Frontal cortex (tissue), 4 donors: ENCODE data around the gene C3orf18. TPM values are rescaled to one million over a fixed set of nuclear protein-coding genes. Genes with fewer than 3 reads are reported as not detected.

Source experiments
- DNase-seq, 2 donors: peaks; one replicate each; pipeline ENCODE4 v3.0.0; 2012; ENCODE audit warnings: low spot score in 2 of 2
- FAIRE-seq: peaks from 2 replicates; lab custom pipeline; 2012; peaks lifted over from hg19 to GRCh38; lab: Jason Lieb, UNC
- total RNA-seq: library from RNA; depleted of rRNA; stranded (reverse); fragments of >200 nt; gene quantifications from one replicate; pipeline ENCODE4 v1.2.3, GENCODE V29; 2014
- donor health status: control.
- donor health status: control.
- donor health status: control.

C3orf18 gene
- total RNA-seq, 1 donor from 2014 or later = 12.6 TPM

DNA sequence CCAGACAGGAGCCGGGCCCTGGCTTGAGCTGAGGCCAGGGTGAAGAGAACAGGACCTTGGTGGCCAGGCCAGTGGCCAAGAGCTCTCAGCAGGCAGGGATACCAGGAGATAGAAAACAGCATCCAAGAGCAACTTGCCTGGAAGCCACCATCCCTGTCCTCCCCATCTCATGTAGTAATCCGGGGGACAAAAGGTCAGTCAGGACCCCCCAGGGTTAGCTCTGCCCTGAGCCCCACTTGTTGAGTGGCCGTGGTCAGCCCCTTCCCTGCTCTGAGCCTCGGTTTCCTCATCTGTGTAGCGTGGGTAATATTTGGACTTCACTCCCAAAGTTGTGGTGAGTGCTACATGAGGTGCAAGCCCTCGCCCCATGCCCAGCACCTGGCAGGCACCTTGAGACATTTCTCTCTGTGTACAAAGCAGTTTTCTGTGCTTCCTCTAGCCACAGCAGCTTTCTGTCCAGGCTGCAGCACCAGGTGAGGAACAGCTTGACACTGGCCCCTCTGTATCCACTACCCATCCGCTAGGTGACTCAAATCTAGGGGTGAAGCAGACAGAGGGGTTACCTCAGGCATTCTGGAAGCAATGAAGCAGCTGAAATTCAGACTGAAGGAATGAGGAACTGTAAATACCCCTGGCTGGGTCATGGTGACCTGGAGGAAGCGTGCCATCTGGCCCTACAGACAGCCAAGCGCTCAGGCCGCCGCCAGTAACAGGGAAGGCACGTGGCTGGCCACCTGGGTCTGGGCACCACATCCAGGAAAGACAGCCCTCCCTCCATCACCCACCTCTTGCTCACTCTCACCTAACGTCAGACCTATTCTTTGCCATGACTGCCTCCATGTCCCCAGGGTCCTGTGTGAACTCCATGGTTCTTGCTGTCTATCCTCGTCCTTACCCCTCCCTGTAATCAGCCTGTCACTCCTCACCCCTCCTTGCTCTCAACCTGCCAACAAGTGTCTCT is 37.4 kb upstream of the C3orf18 start:
- no peak for DNase-seq
- no peak for FAIRE-seq

DNA sequence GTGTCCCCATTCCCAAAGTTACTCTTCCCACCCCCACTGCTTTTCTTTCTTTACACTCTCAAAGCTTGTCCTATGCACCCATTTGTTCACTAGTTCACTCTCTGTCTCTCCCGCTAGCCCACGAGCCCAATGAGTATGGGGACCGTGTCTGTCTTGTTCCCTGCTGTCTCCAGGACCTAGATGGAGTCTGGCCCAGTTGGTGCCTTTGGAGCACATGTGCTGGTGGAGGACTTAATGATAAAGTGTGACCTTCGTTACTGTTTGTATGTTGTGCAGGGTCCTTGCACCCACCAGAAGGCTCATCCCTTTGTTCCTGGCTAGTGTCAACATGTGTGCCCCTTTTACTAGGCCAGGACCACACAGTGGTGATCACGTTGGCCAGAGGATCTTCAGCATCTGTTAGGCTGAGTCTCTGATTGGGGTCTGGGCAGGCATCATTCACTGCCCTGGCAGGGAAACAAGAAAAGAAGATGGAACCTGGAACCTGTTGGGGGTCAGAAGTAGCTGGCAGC is 36.6 kb upstream of the C3orf18 start:
- FAIRE-seq (no peak), DNase-seq (no peak)

DNA sequence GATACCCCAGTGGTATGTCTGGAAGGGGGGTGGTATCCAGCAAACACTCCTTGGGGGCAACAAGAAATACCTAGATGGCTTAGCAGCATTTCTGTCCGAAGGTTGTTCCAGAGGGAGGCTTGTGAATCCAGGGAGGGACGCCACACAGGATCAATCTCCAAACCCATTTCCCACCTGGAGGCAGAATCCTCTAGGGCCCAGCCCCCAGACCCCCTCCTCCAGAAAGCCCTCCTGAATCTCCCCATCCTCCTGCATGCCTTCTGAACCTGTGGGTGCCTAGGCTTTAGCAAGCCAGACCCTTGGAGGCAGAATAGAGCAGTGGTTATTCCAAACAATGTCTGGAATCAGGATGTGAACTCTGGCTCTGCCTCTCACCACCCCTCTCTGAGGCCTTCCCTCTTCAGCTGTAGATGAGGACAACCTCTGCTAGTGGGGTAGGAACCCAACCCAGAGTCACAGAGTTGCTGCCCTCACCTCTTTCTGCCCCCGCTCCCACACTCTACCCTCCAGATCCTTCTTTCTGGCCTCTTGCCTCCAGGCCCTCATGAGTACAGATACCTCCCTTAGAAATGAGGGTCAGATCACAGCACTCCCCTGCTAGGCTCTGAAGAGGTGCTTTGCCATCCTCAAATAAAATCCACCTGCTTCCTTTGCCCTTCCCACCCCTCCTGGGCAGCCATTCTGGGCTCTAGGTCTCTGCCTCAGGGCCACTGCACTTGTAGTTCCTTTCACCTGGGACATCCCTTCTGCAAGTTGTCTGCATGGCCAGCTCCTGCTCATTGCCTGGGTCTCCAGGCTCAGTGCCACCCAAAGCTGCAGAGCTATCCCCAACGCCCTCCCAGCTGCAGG is 35.9 kb upstream of the C3orf18 start:
- no peak for DNase-seq
- FAIRE-seq = no peak

DNA sequence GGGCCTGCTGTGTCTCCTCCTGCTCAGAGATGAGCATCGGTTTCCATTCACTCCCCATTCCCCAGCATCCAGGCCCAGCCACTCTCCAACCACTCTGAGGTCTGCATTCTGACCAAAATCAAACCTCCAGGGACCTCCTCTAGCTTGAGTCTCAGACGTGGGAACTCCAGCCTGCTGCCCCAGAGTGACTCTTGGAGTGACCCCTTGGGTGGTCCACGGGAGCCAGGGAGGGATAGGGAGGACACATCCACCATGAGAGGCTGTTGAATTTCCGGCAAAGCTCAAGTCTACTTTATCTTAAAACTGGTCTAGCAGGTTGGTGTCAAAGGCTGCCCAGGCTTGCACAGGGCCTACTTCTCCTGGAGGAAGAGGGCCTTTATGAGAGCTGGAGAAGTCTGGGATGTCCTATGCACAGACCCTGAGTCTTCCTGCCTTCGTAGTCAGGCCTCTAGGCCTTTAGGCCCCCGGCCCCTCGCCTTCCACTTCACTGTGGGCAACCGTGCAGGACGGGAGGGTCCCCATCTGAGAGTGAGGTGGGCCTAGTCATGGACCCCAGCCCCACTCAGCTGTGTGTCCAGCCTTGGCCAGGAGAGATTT is 35.1 kb upstream of the C3orf18 start:
- no peak for DNase-seq
- FAIRE-seq = no peak

DNA sequence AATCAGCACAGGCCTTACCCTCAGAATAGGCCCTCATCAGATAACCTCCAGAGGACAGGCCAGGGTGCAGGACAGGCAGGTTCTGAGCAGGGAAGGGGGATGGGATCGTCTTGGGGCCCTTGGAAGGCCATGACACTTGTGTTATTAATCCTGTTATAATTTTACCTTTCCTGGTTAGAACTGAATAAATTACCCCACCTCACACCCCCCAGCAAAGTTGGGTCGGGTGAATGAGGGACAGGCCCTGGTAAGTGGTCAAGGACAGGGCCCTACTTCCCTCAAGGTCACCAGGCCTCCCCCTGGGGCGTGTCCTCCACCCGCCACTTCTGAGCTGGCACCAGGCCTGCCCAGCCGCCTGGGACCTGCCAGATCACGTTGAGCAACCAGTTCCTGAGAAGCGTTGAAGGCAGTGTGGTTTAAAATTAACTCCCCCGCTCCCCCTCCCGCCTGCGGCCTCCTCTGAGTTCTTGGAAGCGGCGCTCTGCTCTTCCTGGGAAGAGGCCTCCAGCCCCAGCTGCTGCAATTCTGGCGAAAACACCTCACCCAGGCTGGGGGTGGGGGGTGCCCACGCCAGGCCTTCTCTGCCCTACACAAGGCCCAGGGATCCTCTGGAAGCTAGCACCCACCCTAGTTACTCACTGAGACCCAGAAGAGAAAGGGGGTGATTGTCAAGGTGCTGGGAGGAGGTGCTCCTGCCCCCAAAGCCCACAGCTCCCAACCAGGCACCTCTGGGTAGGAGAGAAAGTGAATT is 33.5 kb upstream of the C3orf18 start:
- DNase-seq (peak in 1 of 2 donors; percentile 85), FAIRE-seq (no peak)

DNA sequence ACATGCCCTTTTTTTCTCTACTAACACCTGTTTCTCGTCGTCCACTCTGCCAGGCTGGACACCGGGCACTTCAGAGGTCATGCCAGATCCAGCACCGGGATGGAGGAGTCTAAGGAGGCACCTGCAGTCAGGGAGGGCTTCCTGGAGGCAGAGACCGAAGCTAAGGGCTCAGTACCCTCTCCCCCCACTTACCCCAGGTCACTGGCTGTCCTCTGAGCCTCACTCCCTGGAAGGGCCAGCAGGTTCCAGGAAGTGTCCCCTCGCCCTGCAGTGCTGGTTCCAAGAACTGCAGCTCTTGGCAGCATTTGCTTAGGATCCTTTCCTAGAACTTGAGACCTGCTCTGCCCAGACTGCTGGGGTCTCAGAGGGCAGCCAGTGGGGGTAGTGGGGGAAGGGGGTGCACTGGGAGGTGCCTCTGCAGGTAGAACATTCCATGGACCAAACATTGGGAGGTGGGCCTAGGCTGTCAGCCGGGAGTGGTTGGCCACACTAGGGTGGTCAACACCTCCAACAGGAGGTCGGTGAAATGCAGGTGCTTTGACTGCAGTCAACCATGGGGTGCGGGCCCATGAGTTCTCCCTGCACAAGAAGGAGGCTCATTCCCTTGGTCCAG is 32.7 kb upstream of the C3orf18 start:
- no peak for FAIRE-seq
- no peak for DNase-seq

DNA sequence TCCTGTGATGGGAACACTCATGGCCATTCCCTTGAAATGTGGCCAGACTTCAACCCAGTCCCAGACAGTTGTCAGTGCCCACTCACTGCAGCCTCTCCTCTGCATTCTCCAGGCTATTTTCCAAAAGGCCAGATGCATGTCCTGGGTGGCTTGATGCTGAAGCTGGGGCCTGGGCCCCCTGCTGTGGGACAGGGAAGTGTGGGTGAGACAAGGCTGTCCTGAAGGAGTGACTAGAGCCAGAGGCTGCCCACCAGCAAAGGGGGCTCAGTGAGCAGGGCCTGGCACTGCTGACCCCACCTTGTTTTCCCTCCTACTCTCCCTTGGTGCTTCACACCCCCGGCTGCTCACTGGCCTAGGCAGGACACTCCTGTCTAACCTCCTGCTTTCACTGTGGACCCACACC is 32.2 kb upstream of the C3orf18 start:
- no peak for DNase-seq
- no peak for FAIRE-seq

DNA sequence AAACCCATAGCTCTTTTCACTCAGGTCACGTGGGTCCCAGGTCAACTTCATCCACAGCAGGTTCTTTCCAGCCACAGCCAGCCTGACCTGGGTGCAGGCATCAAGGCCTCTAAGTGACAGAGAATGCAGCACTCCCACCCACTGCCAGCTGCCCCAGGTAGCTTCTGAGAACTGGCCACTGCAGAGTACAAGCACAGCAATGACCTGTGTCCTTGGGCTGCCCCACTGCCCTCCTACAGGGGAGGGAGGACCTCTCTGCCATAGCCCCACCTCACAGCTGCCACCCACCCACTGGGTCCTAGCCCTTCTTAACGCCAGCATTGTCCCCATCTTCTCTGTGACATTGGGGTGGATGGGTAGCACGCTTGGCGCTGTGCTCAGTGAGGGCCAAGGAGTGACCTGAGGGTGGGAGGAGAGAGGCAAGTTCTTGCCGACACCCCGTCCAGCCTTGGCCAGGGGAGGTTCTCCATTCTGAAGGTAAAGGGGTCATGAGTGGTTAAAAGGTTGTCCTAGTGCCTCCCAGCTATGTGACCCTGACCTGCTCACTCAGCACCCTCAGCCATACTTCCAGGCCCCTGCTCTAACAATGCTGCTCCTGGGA is 31.7 kb upstream of the C3orf18 start:
- DNase-seq = no peak
- no peak for FAIRE-seq

DNA sequence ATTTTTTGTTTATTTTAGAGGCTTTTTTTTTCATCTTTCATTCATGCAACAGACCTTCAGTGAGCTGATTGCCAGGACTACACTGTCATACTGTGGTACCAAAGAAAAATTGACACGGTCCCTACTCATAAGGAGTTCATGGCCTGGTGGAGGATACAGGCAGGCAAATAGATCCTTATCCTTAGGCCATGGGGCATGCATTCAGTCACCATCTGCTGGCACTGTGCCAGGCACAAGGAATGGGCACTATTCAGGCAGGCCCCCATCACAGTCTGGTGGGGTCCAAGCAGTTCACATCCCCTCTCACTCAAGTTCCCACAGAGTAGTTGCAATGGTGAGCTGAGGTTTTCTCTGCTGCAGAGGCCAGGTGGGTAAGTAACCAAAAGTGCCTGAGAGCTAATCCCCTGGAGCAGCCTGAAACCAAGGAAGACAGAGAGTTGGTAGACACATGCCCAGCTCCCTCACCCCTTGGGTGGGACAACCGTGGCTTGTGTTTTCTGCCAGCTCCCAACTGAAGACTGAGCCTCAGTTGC is 26.8 kb upstream of the C3orf18 start:
- no peak for FAIRE-seq
- no peak for DNase-seq

DNA sequence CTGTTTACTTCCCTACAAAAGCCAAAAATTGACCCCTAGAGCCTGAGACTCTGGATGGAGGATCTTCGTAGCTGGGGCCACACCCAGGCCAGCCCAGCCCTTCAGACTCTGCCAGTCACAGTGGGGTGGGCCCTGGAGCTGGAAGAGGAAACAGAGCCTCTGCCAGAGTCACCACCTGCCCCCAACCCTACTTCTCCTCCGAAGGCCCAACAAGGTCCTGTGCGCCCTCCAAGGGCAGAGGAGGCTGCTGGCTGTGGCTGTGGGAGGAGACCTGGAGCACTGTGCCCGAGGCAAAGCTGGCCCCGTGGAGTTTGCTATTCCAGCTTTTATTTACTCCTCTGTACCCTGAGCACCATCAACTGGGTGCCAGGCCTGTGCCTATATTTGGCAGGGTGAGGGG is 25.0 kb upstream of the C3orf18 start:
- FAIRE-seq (no peak), DNase-seq (no peak)

DNA sequence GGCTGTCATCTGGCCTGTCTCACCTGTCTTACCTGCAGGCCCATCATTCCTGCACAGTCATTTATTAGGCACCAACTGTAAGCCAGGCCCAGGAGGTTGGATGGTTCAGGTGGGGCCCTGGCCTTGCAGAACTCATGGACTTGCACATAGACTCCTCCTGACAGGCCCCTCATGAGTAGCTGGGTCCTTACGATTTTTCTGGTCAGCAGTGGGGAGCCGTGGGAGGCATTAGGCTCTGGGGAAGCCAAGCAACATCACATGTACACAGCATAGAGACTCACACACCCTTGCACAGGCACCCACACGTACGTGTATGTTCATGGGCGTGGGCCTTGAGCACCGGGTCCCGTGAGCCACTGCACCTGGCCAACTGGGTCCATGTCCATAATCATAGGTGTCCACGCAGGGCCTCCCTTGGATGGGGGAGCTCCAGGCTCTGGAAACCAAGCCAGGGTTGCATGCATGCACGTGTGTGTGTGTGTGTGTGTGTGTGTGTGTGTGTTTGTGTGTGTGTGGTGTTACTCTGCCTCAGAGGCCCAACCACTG is 23.7 kb upstream of the C3orf18 start:
- FAIRE-seq = no peak
- DNase-seq = no peak

DNA sequence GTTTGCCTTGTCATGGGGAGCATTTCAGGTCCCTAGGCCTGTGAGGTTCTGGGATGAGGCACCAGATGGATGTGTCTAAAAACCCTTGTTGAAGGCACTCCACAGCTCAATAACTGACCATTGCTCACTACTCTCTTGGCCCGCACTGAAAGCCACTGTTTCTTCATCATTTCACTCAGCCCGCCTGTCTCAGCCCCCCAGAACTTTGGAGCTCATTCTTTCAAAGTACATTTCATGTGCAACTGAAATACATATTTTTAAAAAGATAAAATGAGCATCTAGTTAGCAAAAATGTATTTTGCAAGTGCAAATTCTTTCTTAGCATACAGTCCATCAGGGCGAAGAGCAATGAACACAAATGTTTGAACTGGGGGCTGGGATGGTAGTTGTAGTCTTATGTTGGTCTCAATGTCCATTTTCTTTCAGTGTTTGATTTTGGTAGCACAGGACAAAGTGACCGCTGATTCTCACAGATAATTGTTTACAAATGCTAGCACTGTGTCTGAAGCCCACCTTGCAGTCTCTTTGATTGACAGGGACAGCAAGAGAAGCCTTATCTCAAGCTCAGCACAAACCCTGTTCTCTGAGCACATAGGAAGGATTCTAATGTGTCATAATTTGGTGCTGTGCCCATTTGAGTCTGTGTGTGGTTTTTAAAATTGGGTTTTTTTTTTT is 21.3 kb upstream of the C3orf18 start:
- DNase-seq (no peak), FAIRE-seq (no peak)

DNA sequence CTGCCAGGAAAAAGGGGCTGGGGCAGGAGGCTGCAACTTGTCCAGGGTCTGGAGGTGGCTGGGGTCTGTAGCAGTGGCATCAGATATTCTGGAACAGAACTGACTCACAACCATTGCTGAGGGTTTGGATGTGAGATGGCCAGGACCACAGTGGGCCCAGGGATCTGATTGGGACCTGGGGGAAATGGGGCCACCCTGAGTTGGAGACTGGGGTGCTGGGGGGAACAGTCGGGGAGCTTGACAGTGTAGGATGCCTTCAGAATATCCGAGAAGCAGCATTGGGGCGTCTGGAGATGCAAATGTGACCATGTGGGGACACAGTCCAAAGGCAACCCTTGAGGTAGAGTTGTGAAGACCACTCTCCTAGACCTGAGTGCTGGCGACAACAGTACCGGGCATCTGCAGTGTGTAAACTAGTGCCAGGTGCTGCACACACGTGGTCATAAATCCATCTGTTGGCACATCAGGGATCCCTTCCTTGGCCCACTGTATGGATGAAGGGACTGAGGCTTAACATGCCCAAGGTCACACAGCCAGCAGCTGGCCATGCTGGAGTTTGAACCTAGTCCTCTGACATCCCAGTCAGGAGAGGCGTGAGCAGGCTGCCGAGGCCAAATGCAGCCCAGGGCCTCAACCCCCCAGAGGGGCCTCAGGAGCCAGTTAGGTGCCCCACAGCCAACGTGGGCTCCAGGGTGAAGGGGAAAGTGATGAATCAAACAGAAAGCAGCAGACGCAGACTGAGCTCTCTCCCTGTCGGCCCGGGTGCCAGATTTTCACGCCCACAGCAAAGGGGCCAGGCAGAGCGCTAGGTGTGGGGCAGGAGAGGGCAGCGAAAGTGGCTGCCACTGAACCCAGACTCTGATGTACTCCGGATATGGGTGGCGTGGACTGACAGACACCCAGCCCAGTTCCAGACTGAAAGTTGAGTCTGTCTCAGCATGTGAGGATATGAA is 20.5 kb upstream of the C3orf18 start:
- DNase-seq (no peak), FAIRE-seq (no peak)

DNA sequence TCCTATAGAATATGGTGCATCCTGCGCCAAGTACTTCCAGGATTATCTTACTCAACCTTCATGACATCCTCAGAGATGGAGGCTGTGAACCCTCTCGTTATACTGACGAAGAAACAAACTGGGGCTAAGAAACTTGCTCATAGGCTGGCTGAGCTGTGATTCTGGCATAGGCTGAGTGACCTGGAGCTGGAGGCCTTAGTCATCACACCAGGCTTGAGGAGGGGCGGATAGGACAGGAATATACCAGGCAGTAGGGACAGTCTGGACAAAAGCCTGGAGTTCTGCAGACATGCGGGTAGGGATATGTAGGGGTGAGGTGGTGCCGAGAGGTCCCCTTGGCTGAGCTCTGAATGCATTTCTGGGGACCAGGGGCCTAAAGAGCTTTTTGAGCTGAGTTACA is 19.8 kb upstream of the C3orf18 start:
- DNase-seq (no peak), FAIRE-seq (no peak)

DNA sequence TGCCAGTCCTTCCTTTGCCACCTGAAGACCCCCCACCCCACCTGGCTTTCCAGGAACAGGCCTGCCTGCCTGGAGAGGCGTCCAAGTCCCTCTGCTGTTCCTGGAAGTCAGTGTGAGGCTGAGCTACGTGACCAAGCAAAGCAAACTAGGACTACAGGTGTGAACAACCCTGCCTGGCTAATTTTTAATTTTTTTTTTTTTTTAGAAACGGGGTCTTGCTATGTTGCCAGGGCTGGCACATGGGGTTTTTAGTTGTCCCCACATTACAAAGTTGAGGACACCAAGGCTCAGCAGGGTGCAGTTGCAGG is 19.2 kb upstream of the C3orf18 start:
- DNase-seq (no peak), FAIRE-seq (no peak)

DNA sequence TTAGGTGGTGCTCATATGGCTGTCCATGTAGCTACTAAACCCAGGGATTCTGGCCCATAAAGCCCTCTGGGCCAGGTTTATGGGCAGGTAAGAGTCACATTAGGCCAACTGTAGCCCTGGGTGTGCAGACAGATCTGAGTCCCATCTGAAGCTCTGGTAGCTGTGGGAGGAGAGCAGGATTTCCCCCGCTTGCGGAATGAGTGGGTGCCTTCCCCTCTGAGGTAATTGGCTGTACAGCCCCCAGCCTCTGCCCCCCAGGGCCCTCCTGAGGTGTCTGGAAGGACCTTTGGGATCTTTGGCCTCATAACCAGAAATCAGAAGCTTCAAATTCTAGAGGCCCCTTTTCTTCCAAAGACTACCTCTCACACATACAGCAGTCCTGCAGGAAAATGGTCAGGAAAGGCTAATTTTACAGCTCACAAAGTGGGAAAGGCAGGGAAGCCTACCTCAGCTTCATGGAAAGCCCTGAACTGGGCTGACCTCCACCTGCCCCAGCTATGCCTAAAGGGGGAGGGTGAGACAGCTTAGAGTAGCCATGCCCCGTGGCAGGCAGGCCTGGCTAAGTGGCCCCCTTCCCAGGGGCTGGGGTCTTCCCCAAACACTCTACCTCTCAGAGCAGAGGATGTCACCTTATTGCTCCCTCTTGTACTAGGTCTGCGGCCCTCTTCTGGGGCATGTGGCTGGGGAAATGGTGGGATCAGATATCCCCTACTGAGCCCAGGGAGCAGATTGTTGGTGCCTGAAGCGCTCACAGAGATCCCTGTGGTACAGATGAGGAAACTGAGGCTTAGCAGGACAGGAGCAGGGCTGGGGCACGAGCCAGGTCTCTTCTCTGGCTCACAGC is 18.6 kb upstream of the C3orf18 start:
- DNase-seq (no peak), FAIRE-seq (no peak)
